Fibroblast of pulmonary artery (primary cell): ENCODE results near the gene HS3ST3B1.

Source experiments
- DNase-seq: peaks from one replicate; pipeline ENCODE4 v3.0.0-alpha.2; 2010; ENCODE audit warnings: low read depth
- H3K4me3 ChIP-seq: replicated peaks from 2 replicates; pipeline ENCODE4 v1.5.1; 2011; ENCODE audit warnings: low read depth, mild to moderate bottlenecking, control low read depth, low read length, moderate library complexity
- CTCF ChIP-seq: IDR thresholded peaks from 2 replicates; pipeline ENCODE4 v1.5.1; 2011; ENCODE audit warnings: mild to moderate bottlenecking, control low read depth, low read length, inconsistent platforms; ENCODE audit errors: missing control alignments

HS3ST3B1 gene

GRCh38 chr17:14346801-14347200 is 45.9 kb downstream of the HS3ST3B1 start:
- DNase-seq = no peak
- no peak for TF ChIP-seq CTCF
- no peak overlapping the region for H3K4me3 ChIP-seq

- no peak for DNase-seq
- no peak overlapping the region for H3K4me3 ChIP-seq
- TF ChIP-seq CTCF = no peak
Observed at GRCh38 chr17:14351493-14351892, 50.6 kb downstream of the HS3ST3B1 start.

- no peak overlapping the region for H3K4me3 ChIP-seq
- no peak for TF ChIP-seq CTCF
- DNase-seq = no peak
Observed at GRCh38 chr17:14352136-14352535, 51.3 kb downstream of the HS3ST3B1 start.

- no peak for TF ChIP-seq CTCF
- no peak for DNase-seq
- H3K4me3 ChIP-seq = no peak overlapping the region
Observed at GRCh38 chr17:14353861-14354474, 53.1 kb downstream of the HS3ST3B1 start.

GRCh38 chr17:14354807-14355206 is 53.9 kb downstream of the HS3ST3B1 start:
- TF ChIP-seq CTCF = no peak
- H3K4me3 ChIP-seq = no peak overlapping the region
- no peak for DNase-seq

- TF ChIP-seq CTCF = no peak
- no peak overlapping the region for H3K4me3 ChIP-seq
- DNase-seq = no peak
Observed at GRCh38 chr17:14355556-14355955, 54.7 kb downstream of the HS3ST3B1 start.
